Adipose tissue (tissue), 3 donors: ENCODE data around the gene SGTB. TPM values are rescaled to one million over a fixed set of nuclear protein-coding genes. Genes with fewer than 3 reads are reported as not detected.
"Not testable (repeated sequence)": the region's sequence is repeated elsewhere in the genome, so short reads cannot be mapped to it uniquely, and the experiment has no call there.

Source experiments
- H3K27ac ChIP-seq: one replicate; pipeline ENCODE4 v1.5.1; 2013; ENCODE audit warnings: low read depth, low read length
- WGBS, 3 donors: extraction: QIAGEN DNeasy Blood & Tissue Kit; methylation state at CpG; one replicate each; pipeline ENCODE4 v1.1.7; 2013; 5-methylcytosine and 5-hydroxymethylcytosine counted together
- polyA plus RNA-seq, 3 donors: library from polyadenylated mRNA; stranded (reverse); fragments of 200-250 nt; gene quantifications; one replicate each; pipeline ENCODE4 v1.2.3, GENCODE V29; 2013
- donor health status: healthy with polysubstance abuse.
- donor health status: Bipolar disorder and iron deficiency.
- donor health status: healthy.

Gene SGTB
- polyA plus RNA-seq, 3 donors: 1.1 to 5.1 (median 2.0) TPM

GRCh38 chr5:65621961-65622360 is 99.9 kb downstream of the SGTB start:
- 83 to 87% (median 84%) methylated on average over 4 of the region's 4 CpGs for WGBS, 3 donors
- H3K27ac ChIP-seq: not testable (repeated sequence)

DNA sequence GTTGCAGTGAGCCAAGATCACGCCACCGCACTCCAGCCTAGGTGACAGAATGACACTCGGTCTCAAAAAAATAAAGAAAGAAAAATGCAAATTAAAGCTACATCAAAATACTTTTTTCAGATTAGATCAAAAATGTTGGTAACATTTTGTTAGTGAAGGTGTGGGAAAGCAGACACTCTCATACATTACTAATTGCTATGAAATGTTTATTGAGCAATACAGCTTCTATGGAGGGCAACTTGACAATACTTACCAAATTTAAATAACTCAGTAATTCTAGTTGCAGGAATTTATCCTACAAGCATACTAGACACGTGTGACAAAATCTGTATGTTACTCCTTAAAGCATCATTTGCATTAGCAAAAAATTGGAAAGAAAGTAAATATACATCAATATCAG is 101.9 kb downstream of the SGTB start:
- WGBS, 3 donors: 90% methylated on average over 4 of the region's 4 CpGs
- H3K27ac ChIP-seq: no peak overlapping the region

Other genes with a start within 250 kb of the SGTB start
- gene ADAMTS6, start 240.2 kb downstream of the SGTB start, polyA plus RNA-seq: under 1 TPM; 0.03 to 0.67 (median 0.37) TPM
- gene CENPK, start 158.9 kb downstream of the SGTB start, polyA plus RNA-seq: under 1 TPM; 0.56 to 0.65 (median 0.60) TPM
- gene PPWD1, start 158.8 kb downstream of the SGTB start, polyA plus RNA-seq: 10 to 100 TPM in 2 of 3 donors, 1 to 10 TPM in 1; 9.8 to 25.4 (median 18.2) TPM
- 1 to 10 TPM; 2.5 to 6.3 (median 4.4) TPM for gene TRIM23, start 97.8 kb downstream of the SGTB start, polyA plus RNA-seq
- gene SHLD3, start 97.1 kb downstream of the SGTB start, polyA plus RNA-seq: 1 to 10 TPM in 2 of 3 donors, under 1 TPM in 1; 0.75 to 2.4 (median 1.7) TPM
- gene TRAPPC13, start 97.1 kb downstream of the SGTB start, polyA plus RNA-seq: 10 to 100 TPM in 2 of 3 donors, 1 to 10 TPM in 1; 6.4 to 12.2 (median 11.2) TPM
- gene NLN, start 96 bp upstream of the SGTB start, polyA plus RNA-seq: 1 to 10 TPM; 4.5 to 5.8 (median 5.1) TPM
- gene ERBIN, start 204.5 kb upstream of the SGTB start, polyA plus RNA-seq: 10 to 100 TPM in 2 of 3 donors, 1 to 10 TPM in 1; 9.6 to 17.4 (median 13.9) TPM